ENCODE results near the gene RAET1E. TPM values are rescaled to one million over a fixed set of nuclear protein-coding genes. Genes with fewer than 3 reads are reported as not detected.

The RAET1E gene
- total RNA-seq, 2 experiments from 2014 or later: not detected

DNA sequence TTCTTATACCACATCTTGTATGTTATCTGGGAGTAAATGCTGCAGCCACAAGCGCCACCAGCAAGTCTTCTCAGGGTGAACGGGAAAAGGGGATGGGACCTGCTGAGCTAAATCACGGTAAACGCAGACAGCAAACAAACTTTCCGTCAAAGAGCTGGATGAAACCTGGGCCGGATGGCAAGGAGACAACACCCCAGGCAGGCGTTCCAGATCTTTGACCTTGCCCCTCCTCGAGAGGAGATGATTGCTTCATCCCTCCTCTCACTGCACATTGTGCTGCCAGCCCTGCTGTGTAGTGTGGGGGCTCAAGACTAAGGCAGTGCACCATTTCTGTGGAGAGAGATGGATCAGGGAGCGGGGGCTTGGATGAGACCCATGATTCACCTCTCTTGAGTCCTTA lies 9.8 kb downstream of the RAET1E start:
- Mint-ChIP-seq H3K9me3 (no peaks in the 10 kb centered on the region), H3K4me1 (peaks cover 24% of the 10 kb centered on the region), H3K27ac (no peak overlapping the region), H3K4me3 (no peak overlapping the region), H3K27me3 (peaks cover 27% of the 10 kb centered on the region), H3K36me3 (ENCODE audit: low read depth) (no peaks in the 10 kb centered on the region)
- POLR2A ChIA-PET: no interaction called here
- DNase-seq: no peak
- CTCF ChIA-PET: no interaction called here

GRCh38 chr6:149887343-149887742 lies 10.6 kb downstream of the RAET1E start:
- ChIA-PET POLR2A (no interaction called here), CTCF (no interaction called here)
- Mint-ChIP-seq H3K27me3 (peaks cover 23% of the 10 kb centered on the region), H3K4me1 (peaks cover 18% of the 10 kb centered on the region), H3K4me3 (no peak overlapping the region), H3K9me3 (no peaks in the 10 kb centered on the region), H3K27ac (no peak overlapping the region), H3K36me3 (ENCODE audit: low read depth) (no peaks in the 10 kb centered on the region)
- no peak for DNase-seq

DNA sequence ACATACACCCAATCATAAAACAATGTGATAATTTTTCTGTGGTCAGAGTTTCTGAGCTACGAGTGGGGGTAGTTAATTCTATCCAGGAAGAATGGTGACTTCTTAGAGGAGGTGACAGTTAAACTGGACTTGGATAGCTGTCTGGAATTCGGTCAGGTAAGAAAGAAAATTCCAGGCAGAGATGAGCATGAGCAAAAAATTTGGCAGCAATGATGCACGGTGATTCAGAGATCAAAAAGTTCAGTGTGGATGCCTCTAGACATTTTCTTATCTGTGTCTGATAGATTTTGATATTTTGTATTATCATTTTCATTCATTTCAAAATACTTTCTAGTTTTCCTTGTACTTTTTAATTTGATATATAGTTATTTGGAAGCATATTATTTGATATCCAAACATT lies 12.0 kb downstream of the RAET1E start:
- Mint-ChIP-seq H3K36me3 (ENCODE audit: low read depth) (no peaks in the 10 kb centered on the region), H3K4me3 (no peak overlapping the region), H3K27ac (no peak overlapping the region), H3K9me3 (no peaks in the 10 kb centered on the region), H3K27me3 (peaks cover 25% of the 10 kb centered on the region), H3K4me1 (peaks cover 8% of the 10 kb centered on the region)
- ChIA-PET POLR2A (no interaction called here), CTCF (interaction anchor here (0.6 kb wide), 1 partner anchor 187 kb away, joined by 3 read pairs; no protein-coding TSS in a partner anchor)
- no peak for DNase-seq

- ChIA-PET CTCF (no interaction called here), POLR2A (no interaction called here)
- no peak overlapping the region for H3K4me3 Mint-ChIP-seq
- H3K27me3 Mint-ChIP-seq: peaks cover 38% of the 10 kb centered on the region
- H3K36me3 Mint-ChIP-seq (ENCODE audit: low read depth): no peaks in the 10 kb centered on the region
- H3K9me3 Mint-ChIP-seq: no peaks in the 10 kb centered on the region
- no peak for DNase-seq
- H3K27ac Mint-ChIP-seq: no peak overlapping the region
- H3K4me1 Mint-ChIP-seq: peaks cover 5% of the 10 kb centered on the region
Measured at GRCh38 chr6:149884617-149885016, 13.3 kb downstream of the RAET1E start.

DNA sequence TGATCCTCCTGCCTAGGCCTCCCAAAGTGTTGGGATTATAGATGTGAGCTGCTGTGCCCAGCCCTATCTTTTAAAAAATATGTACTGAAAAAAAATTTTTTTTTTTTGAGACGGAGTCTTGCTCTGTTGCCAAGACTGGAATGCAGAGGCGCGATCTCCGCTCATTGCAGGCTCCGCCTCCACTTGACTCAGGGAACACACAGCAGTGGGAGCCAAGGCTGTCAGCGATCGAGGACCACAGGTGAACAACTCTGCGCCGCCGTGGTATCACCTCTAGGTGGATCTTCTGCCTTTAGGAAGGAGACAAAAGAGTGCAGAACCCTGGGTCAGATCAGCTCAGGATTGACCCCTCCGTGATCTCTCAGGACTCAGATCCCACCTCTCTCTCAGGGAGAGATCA lies 13.7 kb downstream of the RAET1E start:
- CTCF ChIA-PET: no interaction called here
- H3K27ac Mint-ChIP-seq: no peak overlapping the region
- H3K27me3 Mint-ChIP-seq: peaks cover 39% of the 10 kb centered on the region

DNA sequence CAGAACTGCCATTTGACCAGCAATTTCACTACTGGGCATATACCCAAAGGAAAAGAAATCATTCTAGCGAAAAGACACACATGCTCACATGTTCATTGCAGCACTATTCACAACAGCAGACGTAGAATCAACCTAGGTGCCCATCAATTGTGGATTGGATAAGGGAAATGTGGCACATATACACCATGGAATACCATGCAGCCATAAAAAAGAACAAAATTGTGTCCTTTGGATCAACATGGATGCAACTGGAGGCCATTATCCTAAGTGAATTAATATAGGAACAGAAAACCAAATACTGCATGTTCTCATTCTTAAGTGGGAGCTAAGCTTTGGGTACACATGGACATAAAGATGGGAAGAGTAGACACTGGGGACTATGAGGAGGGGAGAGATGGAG lies 16.1 kb downstream of the RAET1E start:
- POLR2A ChIA-PET: no interaction called here
- Mint-ChIP-seq H3K27ac (no peak overlapping the region), H3K4me3 (no peak overlapping the region), H3K4me1 (no peaks in the 10 kb centered on the region), H3K36me3 (ENCODE audit: low read depth) (no peaks in the 10 kb centered on the region), H3K9me3 (no peaks in the 10 kb centered on the region), H3K27me3 (peaks cover 55% of the 10 kb centered on the region)
- CTCF ChIA-PET: no interaction called here
- DNase-seq: no peak

More for the DNA sequence above, 13.7 kb downstream of the RAET1E start:
- Mint-ChIP-seq H3K4me1 (peaks cover 5% of the 10 kb centered on the region), H3K9me3 (no peaks in the 10 kb centered on the region), H3K4me3 (no peak overlapping the region), H3K36me3 (ENCODE audit: low read depth) (no peaks in the 10 kb centered on the region)
- POLR2A ChIA-PET: no interaction called here
- DNase-seq: no peak

DNA sequence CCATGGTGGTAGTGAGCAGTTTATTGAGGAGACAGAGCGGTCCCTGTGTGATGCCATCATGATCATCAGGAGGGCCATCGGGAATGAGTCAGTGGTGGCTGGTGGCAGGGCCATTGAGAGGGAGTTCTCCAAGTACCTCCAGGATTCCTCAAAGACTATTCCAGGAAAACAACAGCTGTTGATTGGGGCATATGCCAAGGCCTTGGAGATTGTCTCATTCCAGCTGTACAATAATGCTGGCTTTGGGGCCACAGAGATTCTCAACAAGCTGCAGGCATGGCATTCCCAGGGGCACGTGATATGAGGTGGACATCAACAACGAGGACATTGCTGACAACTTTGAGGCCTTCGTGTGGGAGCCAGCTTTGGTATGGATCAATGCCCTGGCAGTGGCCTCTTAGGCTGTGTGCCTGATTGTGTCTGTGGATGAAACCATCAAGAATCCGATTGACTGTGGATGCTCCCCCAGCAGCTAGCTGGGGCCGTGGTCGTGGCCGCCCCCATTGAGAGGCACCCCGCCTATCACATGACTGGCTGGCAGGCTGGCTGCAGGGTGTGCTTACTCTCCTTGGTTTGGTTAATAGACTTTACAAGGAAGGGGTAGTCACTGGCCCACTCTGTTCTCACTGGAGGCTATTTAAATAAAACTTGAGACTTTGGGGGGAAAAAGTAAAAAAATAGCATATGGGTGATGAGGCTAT lies 16.7 kb downstream of the RAET1E start:
- H3K27ac Mint-ChIP-seq: no peak overlapping the region
- H3K4me1 Mint-ChIP-seq: no peaks in the 10 kb centered on the region
- H3K36me3 Mint-ChIP-seq (ENCODE audit: low read depth): no peaks in the 10 kb centered on the region
- H3K9me3 Mint-ChIP-seq: no peaks in the 10 kb centered on the region
- peaks cover 61% of the 10 kb centered on the region for H3K27me3 Mint-ChIP-seq
- ChIA-PET CTCF (no interaction called here), POLR2A (no interaction called here)
- DNase-seq: no peak
- H3K4me3 Mint-ChIP-seq: no peak overlapping the region

DNA sequence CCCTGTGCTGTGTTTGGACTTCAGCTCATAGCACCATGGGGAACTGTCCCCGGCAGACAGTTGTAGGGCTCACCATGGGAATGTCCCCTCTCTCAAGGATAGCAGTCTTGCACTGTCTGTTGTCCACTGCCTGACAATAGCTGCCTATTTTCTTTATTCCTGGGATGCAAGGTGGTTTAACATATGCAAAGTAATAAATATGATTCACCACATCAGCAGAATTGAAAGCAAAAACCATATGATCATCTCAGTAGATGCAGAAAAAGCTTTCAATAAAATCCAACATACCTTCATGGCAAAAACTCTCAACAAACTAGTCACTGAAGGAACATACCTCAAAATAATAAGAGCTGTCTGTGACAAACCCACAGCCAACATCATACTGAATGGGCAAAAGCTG lies 20.3 kb downstream of the RAET1E start:
- ChIA-PET POLR2A (no interaction called here), CTCF (interaction anchor here (1.7 kb wide), 1 partner anchor 12 kb away, joined by 3 read pairs; no protein-coding TSS in a partner anchor)
- Mint-ChIP-seq H3K4me1 (no peaks in the 10 kb centered on the region), H3K4me3 (no peak overlapping the region), H3K27me3 (peaks cover 60% of the 10 kb centered on the region), H3K36me3 (ENCODE audit: low read depth) (no peaks in the 10 kb centered on the region), H3K9me3 (no peaks in the 10 kb centered on the region), H3K27ac (no peak overlapping the region)
- DNase-seq: no peak

- Mint-ChIP-seq H3K4me1 (no peaks in the 10 kb centered on the region), H3K36me3 (ENCODE audit: low read depth) (no peaks in the 10 kb centered on the region), H3K4me3 (no peak overlapping the region), H3K27me3 (peaks cover 63% of the 10 kb centered on the region), H3K27ac (no peak overlapping the region), H3K9me3 (peaks cover 3% of the 10 kb centered on the region)
- ChIA-PET CTCF (no interaction called here), POLR2A (no interaction called here)
- DNase-seq: no peak
Measured at GRCh38 chr6:149876241-149876933, 21.5 kb downstream of the RAET1E start.

DNA sequence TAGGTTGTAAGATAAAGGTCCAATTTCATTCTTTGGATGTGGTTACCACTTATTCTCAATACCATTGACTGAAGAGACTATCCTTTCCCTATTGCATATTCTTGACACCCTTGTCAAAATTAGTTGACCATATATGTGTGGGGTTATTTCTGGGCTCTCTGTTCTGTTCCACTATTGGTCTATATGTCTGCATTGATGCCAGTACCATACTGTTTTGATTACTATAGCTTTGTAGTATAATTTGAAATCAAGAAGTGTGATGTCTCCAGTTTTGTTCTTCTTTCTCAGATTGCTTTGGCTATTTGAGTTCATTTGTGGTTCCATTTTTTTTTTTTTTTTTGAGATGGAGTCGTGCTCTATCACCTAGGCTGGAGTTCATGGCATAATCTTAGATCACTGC lies 25.7 kb downstream of the RAET1E start:
- Mint-ChIP-seq H3K36me3 (ENCODE audit: low read depth) (no peaks in the 10 kb centered on the region), H3K4me1 (no peaks in the 10 kb centered on the region), H3K27ac (no peak overlapping the region), H3K9me3 (peaks cover 3% of the 10 kb centered on the region), H3K4me3 (no peak overlapping the region), H3K27me3 (peaks cover 43% of the 10 kb centered on the region)
- no peak for DNase-seq
- POLR2A ChIA-PET: no interaction called here
- CTCF ChIA-PET: no interaction called here

- Mint-ChIP-seq H3K9me3 (peaks cover 3% of the 10 kb centered on the region), H3K4me1 (no peaks in the 10 kb centered on the region), H3K27me3 (peaks cover 34% of the 10 kb centered on the region), H3K4me3 (no peak overlapping the region), H3K27ac (no peak overlapping the region), H3K36me3 (ENCODE audit: low read depth) (no peaks in the 10 kb centered on the region)
- DNase-seq: no peak
- CTCF ChIA-PET: no interaction called here
- POLR2A ChIA-PET: no interaction called here
Measured at GRCh38 chr6:149871182-149871581, 26.7 kb downstream of the RAET1E start.

GRCh38 chr6:149869275-149869892 lies 28.5 kb downstream of the RAET1E start:
- Mint-ChIP-seq H3K36me3 (ENCODE audit: low read depth) (no peaks in the 10 kb centered on the region), H3K4me1 (peaks cover 7% of the 10 kb centered on the region), H3K9me3 (peaks cover 3% of the 10 kb centered on the region), H3K27ac (no peak overlapping the region), H3K4me3 (no peak overlapping the region), H3K27me3 (peaks cover 29% of the 10 kb centered on the region)
- ChIA-PET CTCF (interaction anchor here (1.5 to 1.6 kb wide), 2 partner anchors 29 to 33 kb away, joined by 4 to 6 read pairs; no protein-coding TSS in a partner anchor), POLR2A (no interaction called here)
- no peak for DNase-seq

- Mint-ChIP-seq H3K27me3 (peaks cover 18% of the 10 kb centered on the region), H3K4me3 (no peak overlapping the region), H3K27ac (no peak overlapping the region), H3K36me3 (ENCODE audit: low read depth) (no peaks in the 10 kb centered on the region), H3K9me3 (peaks cover 3% of the 10 kb centered on the region), H3K4me1 (peaks cover 8% of the 10 kb centered on the region)
- DNase-seq: no peak
- CTCF ChIA-PET: interaction anchor here (1.4 to 1.6 kb wide), 2 partner anchors 27 to 33 kb away, joined by 3 to 6 read pairs; no protein-coding TSS in a partner anchor
- POLR2A ChIA-PET: no interaction called here
Measured at GRCh38 chr6:149867876-149868640, 29.9 kb downstream of the RAET1E start.

Data from activated CD4-positive, alpha-beta memory T cell treated with anti-CD3 and anti-CD28 coated beads, Interleukin-2, amount 10 ng/mL, durations not matched to agents 7 days and 5 days (primary cell).